IMR-90 (cell line): ENCODE data around the gene CCDC83. TPM values are rescaled to one million over a fixed set of nuclear protein-coding genes. Genes with fewer than 3 reads are reported as not detected.

Experiments
- ATAC-seq: fragments of 200-7000 bp; cut with Tn5 transposase; 2 replicates; pipeline ENCODE4 v1.9.1; 2020; ENCODE audit warnings: low read depth, mild to moderate bottlenecking, moderate library complexity
- BruUV-seq: library from RNA; stranded (reverse); fragments of 400-500 nt; replicated peaks from 2 replicates; lab custom pipeline; 2021; lab: Mats Ljungman, UMichigan
- CTCF ChIA-PET: fragments of 300-600 bp; formaldehyde crosslinking; extraction: SDS; loops from one replicate; lab custom pipeline; 2021; ENCODE audit warnings: antibody characterized with exemption; lab: Yijun Ruan, JAX
- POLR2A ChIA-PET: fragments of 300-600 bp; sonication (Branson Sonifier 250); formaldehyde crosslinking; loops from one replicate; lab custom pipeline; 2022; ENCODE audit warnings: antibody characterized with exemption; ENCODE audit not compliant: unreplicated experiment; lab: Charles Lee
- DNase-seq: peaks from one replicate; pipeline ENCODE4 v3.0.0; 2013
- H2AFZ ChIP-seq: replicated peaks from 2 replicates; pipeline ENCODE3; 2013; ENCODE audit warnings: low read length, mild to moderate bottlenecking; ENCODE audit not compliant: poor library complexity
- H2AK5ac ChIP-seq: 2 replicates; pipeline ENCODE4 v1.6.1; 2013; ENCODE audit warnings: low read depth, low read length, inconsistent platforms
- H2AK9ac ChIP-seq: replicated peaks from 2 replicates; pipeline ENCODE3; 2013; ENCODE audit warnings: mild to moderate bottlenecking, low read depth, low read length, moderate library complexity; ENCODE audit not compliant: poor library complexity
- H2BK120ac ChIP-seq: 2 replicates; pipeline ENCODE4 v1.6.1; 2013; ENCODE audit warnings: low read depth, low read length, inconsistent platforms
- H2BK15ac ChIP-seq: 3 replicates; pipeline ENCODE4 v1.6.1; 2013; ENCODE audit warnings: low read depth, low read length, inconsistent platforms
- H2BK20ac ChIP-seq: 2 replicates; pipeline ENCODE4 v1.6.1; 2013; ENCODE audit warnings: low read depth, mild to moderate bottlenecking, inconsistent platforms, low read length, moderate library complexity
- H2BK5ac ChIP-seq: 2 replicates; pipeline ENCODE4 v1.6.1; 2013; ENCODE audit warnings: mild to moderate bottlenecking, low read depth, low read length, inconsistent platforms; ENCODE audit not compliant: poor library complexity, severe bottlenecking
- H3K14ac ChIP-seq: replicated peaks from 2 replicates; pipeline ENCODE4 v1.6.1; 2013; ENCODE audit warnings: low read depth, low read length, inconsistent platforms
- H3K18ac ChIP-seq: 2 replicates; pipeline ENCODE4 v1.6.1; 2013; ENCODE audit warnings: low read depth, low read length, control low read depth
- H3K23ac ChIP-seq: 2 replicates; pipeline ENCODE4 v1.6.1; 2013; ENCODE audit warnings: low read depth, low read length, inconsistent platforms
- H3K27ac ChIP-seq: 2 replicates; pipeline ENCODE4 v1.5.1; 2013; ENCODE audit warnings: mild to moderate bottlenecking, control low read depth, low read length; ENCODE audit not compliant: insufficient read depth
- H3K27me3 ChIP-seq: 2 replicates; pipeline ENCODE4 v1.6.1; 2013; ENCODE audit warnings: low read length; ENCODE audit not compliant: control insufficient read depth, insufficient read depth
- H3K36me3 ChIP-seq: 2 replicates; pipeline ENCODE4 v1.6.1; 2013; ENCODE audit warnings: low read length, mixed read lengths; ENCODE audit not compliant: control insufficient read depth, insufficient read depth
- H3K4ac ChIP-seq: 2 replicates; pipeline ENCODE4 v1.6.1; 2013; ENCODE audit warnings: low read depth, low read length, inconsistent platforms
- H3K4me1 ChIP-seq: 2 replicates; pipeline ENCODE4 v1.6.1; 2013; ENCODE audit warnings: low read length, mixed read lengths; ENCODE audit not compliant: control insufficient read depth, insufficient read depth
- H3K4me2 ChIP-seq: 2 replicates; pipeline ENCODE4 v1.6.1; 2013; ENCODE audit warnings: low read depth, mild to moderate bottlenecking, control low read depth, low read length, moderate library complexity
- H3K4me3 ChIP-seq: 2 replicates; pipeline ENCODE4 v1.5.1; 2013; ENCODE audit warnings: low read depth, mild to moderate bottlenecking, control low read depth, low read length, moderate library complexity; ENCODE audit not compliant: insufficient read depth
- H3K56ac ChIP-seq: 2 replicates; pipeline ENCODE4 v1.6.1; 2013; ENCODE audit warnings: low read length, inconsistent platforms; ENCODE audit not compliant: insufficient read depth; ENCODE audit errors: extremely low read depth
- H3K79me1 ChIP-seq, 2 experiments: 2 replicates each; pipeline ENCODE4 v1.6.1; 2013; ENCODE audit warnings: low read length in 2 of 2, inconsistent platforms in 1 of 2, low read depth in 1 of 2
- H3K9ac ChIP-seq: 2 replicates; pipeline ENCODE4 v1.6.1; 2013; ENCODE audit warnings: low read depth, low read length, control low read depth
- H3K9me1 ChIP-seq: 2 replicates; pipeline ENCODE4 v1.6.1; 2013; ENCODE audit warnings: low read length, inconsistent platforms; ENCODE audit not compliant: insufficient read depth
- H3K9me3 ChIP-seq: 2 replicates; pipeline ENCODE4 v1.6.1; 2013; ENCODE audit warnings: low read length; ENCODE audit not compliant: control insufficient read depth, insufficient read depth
- H4K20me1 ChIP-seq: 2 replicates; pipeline ENCODE4 v1.6.1; 2013; ENCODE audit warnings: low read length, inconsistent platforms; ENCODE audit not compliant: insufficient read depth
- H4K5ac ChIP-seq: 2 replicates; pipeline ENCODE4 v1.6.1; 2013; ENCODE audit warnings: mild to moderate bottlenecking, low read depth, low read length, control low read depth
- H4K8ac ChIP-seq, 2 experiments: 2 replicates each; pipeline ENCODE4 v1.6.1; 2013; ENCODE audit warnings: low read depth in 2 of 2, low read length in 2 of 2, control low read depth in 1 of 2, inconsistent platforms in 1 of 2
- H4K91ac ChIP-seq: 2 replicates; pipeline ENCODE4 v1.6.1; 2013; ENCODE audit warnings: low read depth, low read length, inconsistent platforms; ENCODE audit not compliant: insufficient read depth
- BHLHE40 ChIP-seq: fragments of 150-350 bp; IDR thresholded peaks from 2 replicates; pipeline ENCODE4 v1.6.1; 2016; ENCODE audit warnings: mild to moderate bottlenecking, low read depth, low read length
- CEBPB ChIP-seq: IDR thresholded peaks from 2 replicates; pipeline ENCODE4 v1.6.1; 2012; ENCODE audit warnings: low read depth, low read length, improper control_type of control experiment
- CHD1 ChIP-seq: IDR thresholded peaks from 2 replicates; pipeline ENCODE4 v1.6.1; 2012; ENCODE audit warnings: low read depth, low read length, improper control_type of control experiment
- MAFK ChIP-seq: IDR thresholded peaks from 2 replicates; pipeline ENCODE4 v1.6.1; 2012; ENCODE audit warnings: low read depth, low read length, improper control_type of control experiment
- MXI1 ChIP-seq: IDR thresholded peaks from 2 replicates; pipeline ENCODE4 v1.6.1; 2012; ENCODE audit warnings: low read depth, mild to moderate bottlenecking, low read length, moderate library complexity, borderline replicate concordance
- POLR2A ChIP-seq: IDR thresholded peaks from 2 replicates; pipeline ENCODE4 v1.6.1; 2012; ENCODE audit warnings: mild to moderate bottlenecking, low read depth, low read length
- RAD21 ChIP-seq: IDR thresholded peaks from 2 replicates; pipeline ENCODE4 v1.6.1; 2012; ENCODE audit warnings: low read length, improper control_type of control experiment
- RCOR1 ChIP-seq: IDR thresholded peaks from 2 replicates; pipeline ENCODE4 v1.6.1; 2012; ENCODE audit warnings: mild to moderate bottlenecking, low read length, improper control_type of control experiment; ENCODE audit not compliant: insufficient replicate concordance
- RFX5 ChIP-seq: IDR thresholded peaks from 2 replicates; pipeline ENCODE4 v1.8.0; 2012; ENCODE audit warnings: low read depth, mild to moderate bottlenecking, low read length, moderate library complexity
- WGBS, 2 experiments: methylation state at CpG; one replicate each; pipeline versions ENCODE4 v1.1.5 to v1.1.7; 2013; ENCODE audit warnings: missing lambda C conversion rate in 2 of 2; ENCODE audit not compliant: insufficient read length in 1 of 2; ENCODE audit errors: extremely low coverage in 2 of 2; 5-methylcytosine and 5-hydroxymethylcytosine counted together
- dilution Hi-C: fragments of 300-500 bp; cut with HindIII; formaldehyde crosslinking; loops from one replicate; pipeline ENCODE4 v1.14.3; 2018; ENCODE audit warnings: low sequenced_read_pairs; ENCODE audit not compliant: unreplicated experiment
- in situ Hi-C: fragments of 300-500 bp; cut with MboI; formaldehyde crosslinking; loops from 3 replicates; pipeline ENCODE4 v1.14.3; 2019; ENCODE audit warnings: low sequenced_read_pairs, inconsistent platforms, mixed read lengths
- intact Hi-C: fragments of 100-400 bp; cut with micrococcal nuclease; formaldehyde crosslinking; loops from 2 replicates; pipeline ENCODE4 v1.10.0; 2022
- polyA plus RNA-seq, 3 experiments: library from polyadenylated mRNA; depleted of rRNA; stranded (reverse); fragments of >200 nt; gene quantifications; 2 replicates each; pipeline ENCODE4 v1.2.3, GENCODE V29; 2012; ENCODE audit warnings: low replicate concordance in 1 of 3
- total RNA-seq: library from RNA; depleted of rRNA; stranded (reverse); fragments of >200 nt; gene quantifications from 2 replicates; pipeline ENCODE4 v1.2.3, GENCODE V29; 2012

Gene CCDC83
- total and polyA plus RNA-seq, 2 of the 4 experiments (the other 2 are of a cell fraction) = not detected

DNA sequence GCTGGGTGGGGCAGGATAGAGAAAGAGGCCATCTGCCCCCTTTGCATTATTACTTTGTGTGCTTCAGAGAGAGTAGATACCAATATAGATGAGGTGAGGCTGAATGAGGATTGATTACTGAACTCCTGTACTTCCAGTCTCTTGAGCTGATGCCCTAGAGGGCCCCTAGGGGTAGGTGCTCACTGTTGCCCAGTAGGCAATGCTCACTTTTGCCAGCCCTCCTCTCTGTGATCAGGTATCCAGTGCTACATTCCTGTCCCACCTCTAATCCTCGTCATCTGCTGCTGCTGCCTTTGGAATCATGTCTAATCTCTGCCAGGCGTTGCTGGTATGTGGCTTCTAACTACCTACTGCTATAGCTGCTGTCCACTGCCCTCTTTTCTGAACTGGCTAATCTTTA, 57.2 kb downstream of the CCDC83 start:
- H3K9me3 ChIP-seq = peaks cover 4% of the 10 kb centered on the region
- dilution Hi-C loops (no loop called here), in situ Hi-C loops (no loop called here), intact Hi-C loops (no loop called here)
- H3K27ac ChIP-seq = no peak overlapping the region
- H2AFZ ChIP-seq = no peak overlapping the region
- H2BK20ac ChIP-seq = no peak overlapping the region
- no peak for ATAC-seq
- H3K79me1 ChIP-seq = no peaks in the 10 kb centered on the region
- no peak overlapping the region for H4K8ac ChIP-seq
- H4K91ac ChIP-seq = no peak overlapping the region
- no peak overlapping the region for H3K4me3 ChIP-seq
- no peak overlapping the region for H2AK9ac ChIP-seq
- H4K5ac ChIP-seq = no peak overlapping the region
- H2BK15ac ChIP-seq = no peak overlapping the region
- no peak overlapping the region for H3K14ac ChIP-seq
- H2BK120ac ChIP-seq = no peak overlapping the region
- no peak overlapping the region for H3K56ac ChIP-seq
- POLR2A ChIA-PET = no interaction called here
- peaks cover 5% of the 10 kb centered on the region for H3K27me3 ChIP-seq
- DNase-seq = no peak
- H2BK5ac ChIP-seq = no peak overlapping the region
- no peaks in the 10 kb centered on the region for H3K4me1 ChIP-seq
- no TSS peak for BruUV-seq
- H2AK5ac ChIP-seq = no peak overlapping the region
- H3K23ac ChIP-seq = no peak overlapping the region
- H3K18ac ChIP-seq = no peak overlapping the region
- CTCF ChIA-PET = interaction anchor here (0.7 kb wide), 1 partner anchor 8 kb away, joined by 3 read pairs; no protein-coding TSS in a partner anchor
- H3K36me3 ChIP-seq = no peaks in the 10 kb centered on the region
- WGBS, 2 experiments = 80% methylated on average over 1 of the region's 2 CpGs; no CpG with 5 or more reads in 1 of the 2 experiments
- H3K4me2 ChIP-seq = no peak overlapping the region
- H3K4ac ChIP-seq = no peak overlapping the region
- H4K20me1 ChIP-seq = no peaks in the 10 kb centered on the region
- TF ChIP-seq BHLHE40 = no peak
- TF ChIP-seq MAFK = no peak
- no peak for TF ChIP-seq CEBPB
- no peak for TF ChIP-seq RCOR1
- no peak for TF ChIP-seq RAD21
- no peak for TF ChIP-seq MXI1
- no peak for TF ChIP-seq POLR2A
- no peak for TF ChIP-seq CHD1
- TF ChIP-seq RFX5 = no peak
- no peaks in the 10 kb centered on the region for H3K9me1 ChIP-seq
- H3K9ac ChIP-seq = no peak overlapping the region
